Measurements from ENCODE around the gene EARS2.
"Not testable (repeated sequence)": the region's sequence is repeated elsewhere in the genome, so short reads cannot be mapped to it uniquely, and the experiment has no call there.

Gene EARS2

GRCh38 chr16:23556881-23557778, at the start of gene EARS2, which contains the start of gene UBFD1:
Gene EARS2, minus strand, starts transcription at chr16:23557350. Its CDS starts 7 bp downstream, at chr16:23557343.
Gene UBFD1, plus strand, starts transcription at chr16:23557727. Its CDS starts 16 bp downstream, at chr16:23557743.
- peak; percentile 97 for DNase-seq (ENCODE audit: low read depth in 2 of 2)

GRCh38 chr16:23597003-23597756, 40.0 kb upstream of the EARS2 start:
- no peak for DNase-seq (ENCODE audit: low read depth in 2 of 2)

GRCh38 chr16:23595951-23596720, 39.0 kb upstream of the EARS2 start, which contains the start of gene NDUFAB1:
Gene NDUFAB1, minus strand, starts transcription at chr16:23596316. Its CDS starts 26 bp downstream, at chr16:23596290.
- peak; percentile 59 to 61 for DNase-seq (ENCODE audit: low read depth in 2 of 2)

GRCh38 chr16:23595246-23595950, 38.2 kb upstream of the EARS2 start:
- DNase-seq (ENCODE audit: low read depth in 2 of 2), result no peak

GRCh38 chr16:23594186-23594585, 37.0 kb upstream of the EARS2 start:
- DNase-seq (ENCODE audit: low read depth in 2 of 2), result no peak

GRCh38 chr16:23590181-23590580, 33.0 kb upstream of the EARS2 start:
- DNase-seq (ENCODE audit: low read depth in 2 of 2), result no peak

- DNase-seq (ENCODE audit: low read depth in 2 of 2), result peak; percentile 32 to 38
These were observed 30.6 kb upstream of the EARS2 start for GRCh38 chr16:23587726-23588125.

GRCh38 chr16:23584186-23585076, 27.3 kb upstream of the EARS2 start:
- no peak for DNase-seq (ENCODE audit: low read depth in 2 of 2)

- not testable (repeated sequence) for DNase-seq (ENCODE audit: low read depth in 2 of 2)
These were observed 26.1 kb upstream of the EARS2 start for GRCh38 chr16:23583271-23583670.

- no peak for DNase-seq (ENCODE audit: low read depth in 2 of 2)
These were observed 24.6 kb upstream of the EARS2 start for GRCh38 chr16:23581764-23582163.

- DNase-seq (ENCODE audit: low read depth in 2 of 2), result no peak
These were observed 23.2 kb upstream of the EARS2 start for GRCh38 chr16:23580391-23580790.

GRCh38 chr16:23579371-23579770, 22.2 kb upstream of the EARS2 start:
- no peak for DNase-seq (ENCODE audit: low read depth in 2 of 2)

- no peak for DNase-seq (ENCODE audit: low read depth in 2 of 2)
These were observed 21.1 kb upstream of the EARS2 start for GRCh38 chr16:23578101-23578830.

GRCh38 chr16:23577493-23577892, 20.3 kb upstream of the EARS2 start:
- DNase-seq (ENCODE audit: low read depth in 2 of 2), result no peak

GRCh38 chr16:23575834-23576233, 18.7 kb upstream of the EARS2 start:
- no peak for DNase-seq (ENCODE audit: low read depth in 2 of 2)

GRCh38 chr16:23573817-23574216, 16.7 kb upstream of the EARS2 start:
- no peak for DNase-seq (ENCODE audit: low read depth in 2 of 2)

GRCh38 chr16:23572394-23572793, 15.2 kb upstream of the EARS2 start:
- no peak for DNase-seq (ENCODE audit: low read depth in 2 of 2)

GRCh38 chr16:23571895-23572294, 14.7 kb upstream of the EARS2 start:
- no peak for DNase-seq (ENCODE audit: low read depth in 2 of 2)

GRCh38 chr16:23570992-23571632, 14.0 kb upstream of the EARS2 start:
- DNase-seq (ENCODE audit: low read depth in 2 of 2), result no peak
